CD4-positive, alpha-beta T cell treated with Interleukin-15 for 1 hour (primary cell): Measurements from ENCODE around the gene AUP1.
A peak's percentile ranks its signal among the peaks of the same experiment; 100 is the strongest.

Source experiments
- DNase-seq: peaks from one replicate; pipeline ENCODE4 v3.0.0-alpha.2; 2020

The AUP1 gene

DNA sequence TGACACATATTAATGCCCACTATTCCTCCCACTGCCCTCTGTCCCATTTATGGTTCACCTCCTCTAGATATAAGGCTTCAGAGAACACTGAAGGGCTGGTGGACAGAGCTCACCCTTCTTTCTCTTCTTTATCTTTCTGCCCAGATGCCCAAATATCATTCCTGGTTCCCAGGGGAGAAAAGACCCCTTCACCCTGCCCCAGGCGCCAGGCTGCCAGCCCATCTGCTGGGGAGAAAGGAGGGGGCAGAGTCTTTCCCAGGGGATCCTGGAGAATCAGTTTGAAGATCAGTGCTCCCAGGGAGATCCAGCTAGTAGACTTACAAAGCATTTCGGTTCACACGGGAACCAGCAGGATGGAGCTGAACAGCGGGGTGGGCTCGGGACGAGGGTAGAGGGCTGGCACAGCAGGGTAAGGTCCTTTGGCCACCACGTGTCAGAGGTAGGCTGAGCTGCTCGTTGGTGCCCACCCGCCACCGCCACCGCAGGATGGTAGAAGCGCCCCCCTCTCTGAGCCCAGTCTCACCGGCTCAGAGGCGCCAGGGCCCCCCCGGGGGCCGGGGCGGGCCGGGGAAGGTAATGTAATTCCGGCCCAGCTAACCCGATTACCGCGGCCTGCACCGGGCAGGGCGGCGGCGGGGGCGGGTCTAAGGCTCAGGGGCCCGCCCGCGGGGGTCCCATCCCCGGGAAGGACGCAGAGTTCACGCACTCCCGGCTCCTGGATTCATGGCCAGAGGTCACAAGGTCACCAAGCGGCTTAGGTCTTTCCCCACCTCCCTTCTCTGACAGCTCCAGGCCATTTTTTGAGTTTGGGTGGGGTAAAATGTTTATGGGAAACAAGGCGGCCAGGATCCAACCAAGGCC lies 16.5 kb downstream of the AUP1 start:
- DNase-seq, result no peak

DNA sequence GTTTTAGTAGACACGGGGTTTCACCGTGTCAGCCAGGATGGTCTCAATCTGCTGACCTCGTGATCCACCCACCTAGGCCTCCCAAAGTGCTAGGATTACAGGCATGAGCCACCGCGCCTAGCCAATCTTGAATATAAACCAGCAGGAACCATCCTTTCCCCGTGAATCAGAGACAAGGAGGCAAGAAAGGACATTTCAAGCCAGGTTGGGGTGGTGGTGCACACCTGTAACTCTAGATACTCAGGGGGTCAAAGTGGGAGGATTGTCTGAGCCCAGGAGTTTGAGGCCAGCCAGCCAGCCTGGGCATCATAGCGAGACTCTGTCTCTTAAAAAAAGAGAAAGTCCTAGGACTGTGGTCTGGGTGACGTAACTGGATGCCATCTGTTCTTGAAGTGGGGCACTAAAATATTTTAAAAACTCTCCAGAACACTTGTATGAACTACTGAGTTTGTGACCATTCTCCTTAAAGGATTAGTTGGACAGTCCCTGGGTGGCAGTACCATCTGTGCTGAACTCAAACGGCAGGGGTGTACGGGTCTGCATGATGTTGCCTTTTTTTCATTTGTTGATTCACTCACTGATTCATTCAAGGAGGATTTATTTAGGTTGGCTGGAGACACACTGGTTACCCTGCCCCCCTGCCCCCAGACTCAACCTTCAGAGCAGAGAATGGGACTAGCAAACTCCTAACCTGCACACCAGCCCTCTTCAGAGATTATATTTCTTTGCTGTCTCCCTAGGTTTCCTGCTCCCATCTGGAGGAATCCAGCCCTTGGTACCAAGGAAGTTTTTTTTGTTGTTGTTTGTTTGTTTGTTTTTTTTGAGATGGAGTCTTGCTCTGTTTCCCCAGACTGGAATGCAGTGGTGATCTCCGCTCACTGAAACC lies 18.2 kb downstream of the AUP1 start:
- no peak for DNase-seq

DNA sequence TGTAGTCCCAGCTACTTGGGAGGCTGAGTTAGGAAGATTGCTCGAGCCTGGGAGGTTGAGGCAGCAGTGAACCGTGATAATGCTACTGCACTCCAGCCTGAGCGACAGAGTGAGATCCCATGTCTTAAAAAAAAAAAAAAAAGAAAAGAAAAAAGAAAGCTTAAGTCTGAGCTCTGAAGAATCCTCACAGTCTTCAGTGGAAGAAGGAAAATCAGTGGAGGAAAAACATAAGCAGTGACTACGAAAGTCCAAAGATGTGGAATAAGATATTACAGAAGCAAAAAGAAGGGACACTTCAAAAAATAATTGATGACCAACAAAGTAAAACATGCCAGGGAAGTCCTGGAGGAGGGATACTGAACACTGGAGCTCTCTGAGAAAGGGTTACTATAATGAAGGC lies 19.2 kb downstream of the AUP1 start:
- DNase-seq, result no peak

DNA sequence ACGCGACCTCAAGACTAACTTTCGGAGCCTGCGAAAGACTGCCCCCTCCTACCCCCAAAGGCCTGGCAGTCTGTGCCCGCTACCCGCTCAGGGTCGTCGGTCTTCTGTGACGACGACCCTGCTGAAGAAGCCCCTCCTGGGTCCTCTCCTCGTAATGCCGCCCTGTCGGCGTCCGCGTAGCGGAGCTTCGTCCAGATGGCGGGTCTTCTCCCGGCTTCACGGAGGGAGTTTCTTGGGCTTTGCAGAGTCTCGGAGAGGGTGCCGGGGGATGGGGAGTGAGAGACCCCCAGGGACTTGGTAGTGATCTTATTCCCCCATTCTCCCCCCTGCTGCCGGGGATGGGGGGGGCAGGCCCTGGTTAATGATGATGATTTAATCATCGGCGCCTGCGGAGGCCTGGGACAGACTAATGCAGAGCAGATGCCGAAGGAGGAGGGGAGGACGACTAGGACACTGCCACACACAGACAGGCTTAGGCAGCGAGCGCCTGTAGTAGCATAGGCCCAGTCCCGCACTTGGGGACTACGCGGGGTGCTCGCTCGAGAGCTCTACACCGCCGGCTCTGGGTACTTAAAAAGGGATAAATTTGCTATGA lies 21.5 kb downstream of the AUP1 start:
- no peak for DNase-seq

DNA sequence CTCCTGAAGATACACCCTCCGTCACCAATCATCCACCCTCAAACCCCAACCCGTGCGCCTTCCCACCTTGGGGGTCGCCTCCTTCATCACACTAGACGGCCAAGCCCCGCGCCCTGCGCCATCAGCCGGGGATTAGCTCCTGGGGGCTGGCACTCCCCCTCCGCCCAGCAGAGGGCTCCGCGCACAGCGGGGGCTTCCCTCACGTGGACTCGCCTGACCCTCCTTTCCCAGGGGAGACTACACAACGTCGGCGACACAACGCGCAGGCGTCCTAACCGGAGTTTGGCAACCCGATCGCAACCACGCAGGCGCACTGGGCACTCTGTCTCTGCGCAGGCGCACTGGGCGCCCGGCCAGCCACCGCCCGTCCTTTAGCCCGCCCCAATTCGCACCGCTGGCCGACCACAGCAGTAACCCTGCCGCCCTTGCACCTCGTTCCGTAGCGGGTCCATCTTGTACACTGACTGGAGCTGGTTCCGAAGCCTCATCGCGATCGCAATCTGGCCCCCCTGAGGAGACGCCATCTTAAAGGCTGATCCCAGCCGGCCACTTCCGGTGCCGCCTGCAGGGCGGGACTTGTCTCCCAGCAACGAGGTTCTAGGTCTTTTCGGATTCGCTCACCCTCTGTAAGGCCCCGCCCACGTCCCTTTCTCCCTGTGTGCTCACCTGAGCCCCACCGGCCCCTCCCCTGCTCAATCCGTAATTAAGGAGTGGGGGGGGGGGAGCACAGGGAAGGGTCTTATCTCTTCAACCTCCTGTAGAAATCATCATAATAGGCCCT lies 22.2 kb downstream of the AUP1 start, which contains the start of gene PCGF1:
Gene PCGF1 (minus strand): TSS at position 551 of the 781 bp plus-strand sequence. CDS start 27 bp downstream, at position 524.
- peak; percentile 98 for DNase-seq

DNA sequence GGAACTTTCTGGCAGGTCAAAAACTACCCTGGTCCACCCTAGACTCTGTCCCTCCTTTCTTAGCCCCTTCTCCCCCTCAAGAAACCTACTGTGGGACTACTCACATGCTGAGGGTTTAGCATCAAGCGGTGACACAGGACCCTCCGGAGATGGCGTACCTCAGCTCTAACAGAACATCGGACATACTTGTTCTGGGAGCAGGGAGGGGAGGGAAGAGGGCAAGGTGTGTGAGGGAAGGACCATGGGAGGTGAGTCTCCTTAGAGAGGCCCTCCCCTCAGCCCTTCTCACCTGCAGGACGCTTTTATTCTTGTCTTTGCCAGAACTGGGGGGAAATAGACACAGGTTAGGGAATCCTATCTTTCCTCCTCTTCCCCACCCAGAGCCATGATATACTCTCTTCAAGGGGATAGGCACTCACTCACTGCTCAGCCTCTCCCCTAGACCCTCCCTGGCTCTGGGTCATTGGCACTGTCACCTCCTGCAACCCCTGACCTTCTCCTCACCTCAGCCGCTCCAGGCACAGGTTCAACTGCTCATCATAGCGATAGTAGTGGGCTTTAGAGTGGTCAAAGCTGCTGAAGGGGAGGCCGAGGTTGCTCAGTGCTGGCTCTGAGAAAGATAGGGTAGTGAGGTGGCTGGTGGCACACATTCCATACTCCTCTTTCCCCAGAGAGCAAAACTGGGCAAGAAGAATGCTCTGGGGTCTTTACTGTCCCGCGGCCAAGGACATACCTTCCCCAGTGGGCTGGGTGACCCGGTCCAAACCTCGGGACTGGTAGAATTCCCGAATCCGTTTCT lies 23.9 kb downstream of the AUP1 start:
- DNase-seq, result no peak

DNA sequence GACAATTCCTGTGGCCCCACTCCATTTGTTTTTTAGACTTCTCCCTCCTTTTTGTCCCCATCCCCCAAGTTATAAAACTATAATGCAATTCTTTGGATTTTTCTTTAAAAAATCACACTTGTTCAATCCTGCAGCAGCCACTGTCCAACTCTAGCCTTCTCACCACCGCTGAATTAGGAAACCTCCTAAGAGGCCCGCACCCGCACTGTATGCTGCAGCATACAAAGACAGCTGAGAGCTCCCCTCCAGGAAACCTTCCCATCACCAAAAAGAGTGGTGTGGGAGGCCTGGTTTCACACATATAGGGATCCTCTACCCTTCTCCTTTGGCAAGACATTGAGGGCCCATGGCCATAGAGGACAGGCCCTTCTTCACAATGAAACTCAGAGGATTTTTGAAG lies 24.9 kb downstream of the AUP1 start:
- no peak for DNase-seq

DNA sequence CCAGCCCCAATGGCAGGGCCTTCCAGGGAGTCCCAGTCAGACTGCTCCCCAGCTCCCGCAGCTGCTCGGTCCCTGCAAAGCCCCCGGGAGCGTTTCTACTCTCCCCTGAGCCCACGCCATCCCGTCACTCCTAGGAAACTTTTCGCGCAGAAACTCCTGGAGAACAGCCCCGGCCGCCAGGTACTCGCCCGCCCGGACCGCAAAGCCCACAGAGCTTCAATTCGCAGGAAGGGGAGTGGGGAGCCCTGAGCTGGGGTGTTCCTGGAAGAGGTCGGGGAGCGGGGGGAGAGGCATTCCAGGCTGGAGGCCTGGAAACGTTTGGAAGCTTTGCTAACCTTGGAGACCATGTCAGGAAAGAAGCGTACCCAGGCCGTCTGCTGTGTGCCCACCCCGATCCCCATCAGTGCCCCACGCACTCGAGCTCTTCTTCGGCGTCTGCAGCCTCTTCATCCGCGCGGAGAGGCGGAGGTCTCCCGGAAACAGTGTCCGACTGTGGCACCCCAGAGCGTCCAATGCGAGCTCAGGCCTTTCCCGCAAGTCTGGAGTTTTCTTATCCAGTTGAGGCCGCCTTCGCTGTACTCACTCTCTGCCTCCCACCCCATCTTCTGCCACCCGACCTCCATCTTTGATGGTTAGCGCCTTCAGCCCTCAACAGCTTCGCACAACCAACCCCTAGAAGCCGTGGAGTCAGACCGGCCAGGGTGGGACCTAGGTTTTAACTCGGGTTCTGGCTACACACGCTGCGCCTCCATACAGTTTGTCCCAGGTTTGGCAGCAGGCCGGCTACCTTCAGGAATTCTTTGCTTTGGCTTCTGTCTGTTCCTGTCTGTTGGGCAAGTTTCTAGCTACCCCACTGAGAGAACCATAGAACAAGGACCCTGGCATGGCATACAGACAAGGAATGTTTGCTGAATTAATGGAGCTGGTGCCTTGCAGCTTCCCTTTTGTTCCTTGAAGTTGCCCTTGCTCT lies 25.7 kb downstream of the AUP1 start:
- DNase-seq, result no peak

DNA sequence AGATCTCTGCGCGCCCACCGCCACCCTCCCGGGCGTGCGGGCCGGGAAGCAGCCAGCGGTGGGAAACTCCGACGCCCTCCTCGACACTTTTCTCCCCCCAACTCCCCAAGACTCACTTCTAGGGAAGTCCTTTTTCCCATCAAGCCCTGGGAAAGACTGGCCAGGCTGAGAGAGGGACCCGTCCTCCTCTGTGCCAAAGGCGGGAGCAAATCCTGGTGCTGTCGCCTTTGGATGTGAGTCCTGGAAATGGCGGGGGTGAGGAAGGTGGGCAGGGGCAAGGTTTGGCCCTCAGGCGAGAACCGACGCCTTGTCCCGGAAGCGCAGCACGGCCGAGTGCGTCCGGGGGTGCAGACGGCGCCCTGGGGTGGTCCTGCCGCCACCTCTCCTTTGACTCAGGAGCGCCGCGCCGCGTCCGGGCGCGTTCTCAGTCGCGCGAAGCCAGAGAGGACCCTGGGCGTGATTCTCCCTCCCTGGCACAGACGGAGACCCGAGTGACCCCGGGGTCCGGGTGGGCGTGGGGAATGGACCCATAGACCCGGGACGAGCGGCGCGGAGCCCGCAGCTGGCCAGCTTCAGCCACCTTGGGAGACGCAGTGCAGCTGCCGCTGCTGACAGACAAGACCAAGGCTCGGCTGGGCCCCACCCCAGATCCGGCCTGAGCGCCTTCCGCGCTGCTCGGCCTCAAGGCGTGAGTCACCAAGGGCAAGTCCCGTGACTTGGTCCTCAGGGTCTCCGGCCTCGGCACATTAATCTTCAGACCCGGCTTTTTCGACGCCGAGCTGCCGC lies 26.6 kb downstream of the AUP1 start:
- DNase-seq, result peak; percentile 78

DNA sequence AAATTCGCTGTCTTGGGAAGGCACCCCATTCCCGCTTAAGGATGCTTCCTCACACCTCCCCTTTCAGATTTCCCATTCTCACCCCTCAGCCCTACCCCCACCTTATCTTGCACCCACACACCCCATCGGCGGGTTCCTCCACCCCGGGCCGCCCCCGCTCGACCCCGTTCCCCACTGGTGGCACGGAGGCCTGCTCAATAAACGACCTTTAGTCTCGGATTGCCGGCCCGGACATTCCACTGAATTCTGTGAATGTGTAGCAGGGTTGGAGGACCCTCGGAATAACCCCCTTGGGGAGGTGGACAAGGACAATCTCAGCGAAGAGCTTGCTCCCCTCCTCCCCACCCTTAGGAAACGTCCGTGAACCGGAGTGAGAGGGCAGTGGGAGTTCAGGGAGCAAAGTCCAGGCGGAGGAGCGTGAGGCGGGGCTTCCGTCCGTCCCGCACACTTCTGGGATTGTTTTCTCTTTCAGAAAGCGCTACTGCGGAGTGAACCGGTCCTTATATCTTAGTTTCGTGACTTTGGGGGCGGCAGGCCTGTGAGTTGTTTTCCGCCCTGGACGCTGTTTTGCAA lies 27.3 kb downstream of the AUP1 start:
- DNase-seq, result no peak

DNA sequence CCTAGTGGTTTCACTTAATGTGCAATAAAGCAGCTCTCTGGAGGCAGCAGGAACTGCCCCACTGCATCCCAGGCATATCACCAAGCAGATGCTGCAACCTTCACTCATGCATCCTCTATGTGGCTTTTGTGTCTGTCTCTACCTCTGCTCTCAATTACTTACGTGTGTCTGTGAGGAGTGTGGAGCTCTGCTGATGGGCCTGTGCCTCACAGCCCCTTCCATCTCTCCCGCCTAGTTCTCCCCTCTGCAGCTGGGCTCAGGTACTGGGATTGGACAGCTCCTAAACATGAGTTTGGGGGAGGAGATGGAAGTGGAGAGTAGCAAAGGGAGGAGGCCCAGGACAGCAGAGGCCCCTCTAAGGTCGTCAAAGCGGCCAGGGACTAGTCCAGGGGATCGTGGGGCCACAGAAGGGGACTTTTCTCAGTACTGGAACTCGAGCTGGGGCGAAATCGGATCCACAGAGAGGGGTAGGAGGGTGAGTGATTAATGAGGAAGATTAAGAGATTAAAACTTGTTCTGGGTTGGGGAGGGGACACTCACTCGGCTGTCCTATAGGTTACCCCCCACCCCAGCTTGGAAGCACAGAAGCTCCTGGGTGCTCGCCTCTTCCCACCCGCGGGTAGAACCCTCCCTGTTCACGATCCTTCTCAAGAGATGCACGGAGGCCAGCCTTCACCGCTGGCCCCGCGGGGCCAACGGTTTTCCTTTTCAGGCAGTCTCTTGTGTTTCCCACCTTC lies 28.0 kb downstream of the AUP1 start:
- DNase-seq, result no peak

DNA sequence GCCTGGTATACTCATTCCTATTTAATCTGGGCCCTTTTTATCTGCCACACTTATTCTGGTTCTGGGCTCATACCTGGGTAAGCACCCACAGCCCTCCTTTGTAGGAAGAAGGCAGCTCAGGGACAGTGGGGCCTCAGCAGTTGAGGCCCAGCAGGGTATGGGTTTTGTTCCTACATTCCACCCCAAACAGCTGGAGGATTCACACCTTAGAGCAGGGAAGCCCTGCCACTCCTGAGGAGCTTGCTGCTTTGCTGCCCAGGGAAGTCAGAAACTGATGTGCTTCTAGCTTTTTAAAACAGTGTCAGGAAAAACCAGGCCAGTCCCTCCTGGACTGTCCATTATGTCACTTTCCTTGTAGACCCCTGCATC lies 28.9 kb downstream of the AUP1 start:
- no peak for DNase-seq

DNA sequence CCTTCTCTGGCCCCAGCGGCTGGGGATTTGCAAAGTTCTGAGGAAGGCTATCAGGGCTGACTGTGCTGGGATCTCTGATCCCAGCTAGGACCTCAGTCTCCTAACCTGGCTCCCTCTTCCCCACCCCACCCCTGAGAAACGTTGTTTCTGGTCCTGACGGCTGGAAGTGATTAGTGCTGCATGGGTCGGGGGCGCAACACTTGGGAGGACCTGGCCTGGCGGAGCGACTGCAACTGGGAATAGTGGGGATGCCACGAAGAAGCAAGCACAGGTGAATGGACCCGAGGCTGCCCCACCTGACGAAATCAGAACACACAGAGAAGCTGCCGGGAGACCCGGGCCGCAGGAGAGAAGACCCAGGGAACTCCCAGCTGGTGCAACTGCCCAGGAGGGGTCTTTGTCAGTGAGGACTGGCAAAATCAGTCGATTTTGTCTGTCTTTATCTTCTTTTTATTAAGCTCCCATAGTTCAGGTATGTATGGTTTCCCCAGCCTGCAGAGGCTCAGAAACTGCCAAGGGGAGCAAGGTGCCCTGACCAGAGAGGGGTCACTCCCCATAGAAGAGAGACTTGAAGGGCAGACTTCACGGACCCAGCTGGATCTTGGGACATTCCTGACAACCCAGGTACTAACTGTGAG lies 29.4 kb downstream of the AUP1 start:
- DNase-seq, result no peak

DNA sequence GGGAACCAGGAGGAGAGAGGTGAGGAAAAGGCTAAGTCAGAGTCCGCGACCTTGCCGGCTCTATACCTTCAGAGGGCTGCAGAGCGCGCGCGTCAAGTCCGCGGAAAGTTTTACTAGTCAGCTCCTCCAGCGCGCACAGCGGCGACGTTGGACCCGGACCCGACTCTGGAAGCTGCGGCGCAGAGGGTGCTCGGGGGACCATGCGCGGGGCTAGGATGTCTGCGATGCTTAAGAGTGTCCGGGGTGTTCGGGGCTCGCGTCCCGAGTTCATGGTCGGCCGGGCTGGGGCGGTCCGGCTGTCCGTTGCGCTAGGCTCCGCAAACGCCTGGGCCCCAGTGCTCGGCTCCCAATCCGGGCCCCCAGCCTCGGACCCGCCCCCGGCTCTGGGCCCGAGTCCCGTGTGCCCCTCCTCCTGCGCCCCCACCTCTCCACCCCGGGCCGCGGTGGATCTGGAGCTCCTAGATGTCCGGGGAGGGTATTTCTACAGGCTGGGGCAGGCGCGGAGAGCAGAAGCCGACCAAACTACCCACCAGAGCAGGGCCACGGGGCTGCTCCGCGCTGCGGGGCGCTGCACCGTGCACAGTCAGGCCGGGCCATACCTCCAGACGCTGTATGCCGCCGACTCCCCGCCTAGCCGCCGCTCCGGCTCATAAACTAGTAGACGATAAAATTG lies 30.1 kb downstream of the AUP1 start, which contains the start of gene LBX2:
Gene LBX2 (minus strand): TSS at position 337 of the 673 bp plus-strand sequence. CDS start 66 bp downstream, at position 271.
- DNase-seq, result no peak

DNA sequence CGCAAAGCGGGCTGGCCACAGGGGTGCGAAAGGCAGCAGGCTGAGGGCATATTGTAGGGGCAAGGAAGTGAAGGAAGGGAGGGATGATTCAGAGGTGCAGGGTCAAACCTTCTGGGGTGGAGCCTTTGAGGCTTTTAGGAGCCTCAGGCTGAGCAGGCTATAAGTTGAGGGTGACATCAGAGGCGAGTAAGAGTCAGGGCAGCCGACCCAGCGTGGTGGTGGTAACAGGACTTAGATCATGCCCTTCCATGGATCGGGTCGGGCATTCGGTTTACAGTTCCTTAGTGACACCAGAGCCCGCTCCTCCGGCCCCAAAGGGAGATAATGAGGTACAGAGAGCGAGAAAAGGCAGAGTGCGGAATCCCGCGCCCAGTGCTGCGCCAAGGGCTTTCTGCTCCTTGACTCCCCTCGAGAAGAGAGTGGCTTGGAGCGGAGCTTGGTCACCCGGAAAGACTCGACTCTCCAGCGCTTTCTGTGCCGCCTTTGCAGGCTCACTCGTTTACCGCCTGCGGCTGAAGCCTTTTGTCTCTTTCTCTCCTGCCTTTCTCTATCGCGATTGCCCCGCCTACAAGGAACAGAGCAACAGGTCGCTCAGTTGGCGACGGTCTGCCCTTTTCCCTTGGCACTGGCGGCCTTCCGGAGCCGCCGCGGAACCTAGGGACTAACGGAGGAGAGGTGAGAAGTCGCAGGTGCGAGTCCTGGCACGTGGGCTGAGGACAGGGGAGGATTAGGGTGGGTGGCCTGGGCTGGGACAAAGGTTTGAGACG lies 30.8 kb downstream of the AUP1 start:
- DNase-seq, result no peak

DNA sequence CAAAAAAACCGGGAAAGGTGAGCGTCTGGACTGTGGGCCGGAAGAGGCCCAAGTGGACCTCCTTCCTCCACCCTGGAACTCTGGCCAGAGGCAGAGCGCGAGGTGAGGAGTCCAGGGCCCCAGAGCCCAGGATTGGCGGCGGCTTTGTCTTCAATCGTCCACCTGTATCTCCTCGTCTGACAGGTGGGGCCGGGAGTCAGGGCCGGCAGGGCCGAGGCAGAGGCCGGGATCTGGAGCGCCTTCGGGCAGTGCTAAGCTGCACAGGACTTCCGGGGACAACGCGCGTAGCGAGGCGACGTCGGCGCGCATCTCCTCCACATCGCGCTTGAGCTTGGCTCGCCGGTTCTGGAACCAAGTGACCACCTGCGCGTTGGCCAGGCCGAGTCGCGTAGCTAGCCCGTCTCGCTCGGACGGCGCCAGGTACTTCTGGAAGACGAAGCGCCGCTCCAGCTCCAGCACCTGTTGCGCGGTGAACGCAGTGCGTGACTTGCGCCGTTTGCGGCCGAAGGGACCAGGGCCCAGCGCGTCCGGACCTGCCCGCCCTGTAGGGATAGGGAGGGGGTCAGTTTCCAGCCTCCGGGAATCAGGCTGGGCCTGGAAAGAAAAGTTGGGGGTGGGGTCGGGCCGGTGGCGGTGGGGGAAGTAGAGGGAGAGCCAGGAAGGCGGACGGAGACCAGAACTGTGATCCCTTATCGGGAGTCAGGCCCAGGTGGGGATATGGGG lies 31.6 kb downstream of the AUP1 start:
- no peak for DNase-seq
